CD14-positive monocyte (primary cell): ENCODE data around the gene ST3GAL5. TPM values are rescaled to one million over a fixed set of nuclear protein-coding genes. Genes with fewer than 3 reads are reported as not detected.
A peak's percentile ranks its signal among the peaks of the same experiment; 100 is the strongest.

Experiments used
- DNase-seq, 3 donors: peaks; one replicate each; pipeline ENCODE4 v3.0.0-alpha.2; 2011 to 2022
- H2AFZ ChIP-seq: 2 replicates; pipeline ENCODE4 v1.6.0; 2012; ENCODE audit warnings: mild to moderate bottlenecking, low read depth, low read length, inconsistent platforms; ENCODE audit not compliant: insufficient read depth, poor library complexity, severe bottlenecking
- H3K27ac ChIP-seq, 2 donors: 1 replicate in 1 of 2; 2 replicates in 1 of 2; pipeline ENCODE4 v1.5.1; 2012 to 2013; ENCODE audit warnings: low read length in 2 of 2, control low read depth in 1 of 2, inconsistent platforms in 1 of 2, low read depth in 1 of 2, mild to moderate bottlenecking in 1 of 2
- H3K27me3 ChIP-seq, 2 donors: one replicate each; pipeline versions ENCODE4 v1.6.0 to v1.6.1; 2011 to 2013; ENCODE audit warnings: low read length in 2 of 2; ENCODE audit not compliant: control insufficient read depth in 2 of 2, insufficient read depth in 2 of 2
- H3K36me3 ChIP-seq, 2 donors: replicated peaks in 1 of 2; 1 replicate in 1 of 2; 2 replicates in 1 of 2; pipeline versions ENCODE4 v1.5.1 to v1.6.1; 2012 to 2013; ENCODE audit warnings: low read length in 2 of 2, control low read depth in 1 of 2, inconsistent platforms in 1 of 2, mild to moderate bottlenecking in 1 of 2; ENCODE audit not compliant: insufficient read depth in 2 of 2, control insufficient read depth in 1 of 2
- H3K4me1 ChIP-seq, 2 donors: 1 replicate in 1 of 2; 2 replicates in 1 of 2; pipeline versions ENCODE4 v1.5.1 to v1.6.1; 2012 to 2013; ENCODE audit warnings: low read length in 2 of 2, control low read depth in 1 of 2, inconsistent platforms in 1 of 2, mild to moderate bottlenecking in 1 of 2, moderate library complexity in 1 of 2; ENCODE audit not compliant: insufficient read depth in 2 of 2, control insufficient read depth in 1 of 2
- H3K4me2 ChIP-seq: replicated peaks from 2 replicates; pipeline ENCODE3; 2012; ENCODE audit warnings: low read length, moderate library complexity, mild to moderate bottlenecking; ENCODE audit not compliant: poor library complexity, severe bottlenecking; ENCODE audit errors: extremely low read depth
- H3K4me3 ChIP-seq, 3 experiments: fragments of 200-600 bp in 1 of 3; sonication (generic) in 1 of 3; replicated peaks in 1 of 3; 1 replicate in 2 of 3; 2 replicates in 1 of 3; pipeline ENCODE4 v1.5.1; 2011 to 2013; ENCODE audit warnings: low read length in 3 of 3, mild to moderate bottlenecking in 3 of 3, control low read depth in 2 of 3, low read depth in 2 of 3, inconsistent platforms in 1 of 3, moderate library complexity in 1 of 3
- H3K79me2 ChIP-seq: 2 replicates; pipeline ENCODE4 v1.6.0; 2012; ENCODE audit warnings: mild to moderate bottlenecking, control low read depth, inconsistent platforms, low read length, moderate library complexity; ENCODE audit not compliant: insufficient read depth
- H3K9ac ChIP-seq: 2 replicates; pipeline ENCODE4 v1.6.0; 2017; ENCODE audit warnings: low read length, mild to moderate bottlenecking; ENCODE audit not compliant: insufficient read depth, poor library complexity, severe bottlenecking
- H3K9me3 ChIP-seq, 2 donors: replicated peaks in 1 of 2; 1 replicate in 1 of 2; 2 replicates in 1 of 2; pipeline versions ENCODE4 v1.5.1 to v1.6.1; 2012 to 2013; ENCODE audit warnings: low read length in 2 of 2, control low read depth in 1 of 2; ENCODE audit not compliant: control insufficient read depth in 1 of 2, insufficient read depth in 1 of 2
- H4K20me1 ChIP-seq: 2 replicates; pipeline ENCODE4 v1.6.0; 2012; ENCODE audit warnings: mild to moderate bottlenecking, low read length, control low read depth, moderate library complexity; ENCODE audit not compliant: insufficient read depth
- H3K27ac Mint-ChIP-seq, 7 donors: one replicate each; pipeline ENCODE4 v1.8.0; 2020; ENCODE audit warnings: mild to moderate bottlenecking in 7 of 7, mixed read lengths in 7 of 7, moderate library complexity in 6 of 7, inconsistent platforms in 2 of 7
- H3K27me3 Mint-ChIP-seq, 3 donors: one replicate each; pipeline ENCODE4 v1.8.0; 2021 to 2022; ENCODE audit warnings: low read depth in 3 of 3, mild to moderate bottlenecking in 3 of 3, mixed read lengths in 3 of 3, moderate library complexity in 3 of 3, inconsistent platforms in 1 of 3
- H3K36me3 Mint-ChIP-seq, 2 donors: one replicate each; pipeline ENCODE4 v1.8.0; 2020; ENCODE audit warnings: mixed read lengths in 2 of 2, inconsistent platforms in 1 of 2, mild to moderate bottlenecking in 1 of 2
- H3K4me1 Mint-ChIP-seq: one replicate; pipeline ENCODE4 v1.8.0; 2020; ENCODE audit warnings: mild to moderate bottlenecking, mixed read lengths
- H3K4me3 Mint-ChIP-seq, 2 donors: one replicate each; pipeline ENCODE4 v1.8.0; 2020; ENCODE audit warnings: mild to moderate bottlenecking in 2 of 2, mixed read lengths in 2 of 2, moderate library complexity in 1 of 2
- H3K9me3 Mint-ChIP-seq, 7 donors: one replicate each; pipeline ENCODE4 v1.8.0; 2020 to 2022; ENCODE audit warnings: mixed read lengths in 7 of 7, mild to moderate bottlenecking in 6 of 7, moderate library complexity in 6 of 7, inconsistent platforms in 2 of 7
- CTCF ChIP-seq: fragments of 200-600 bp; IDR thresholded peaks from one replicate; pipeline ENCODE4 v1.8.0; 2022; ENCODE audit warnings: antibody characterized with exemption, mild to moderate bottlenecking
- WGBS: methylation state at CpG from one replicate; pipeline ENCODE4 v1.1.5; 2013; ENCODE audit warnings: missing lambda C conversion rate; ENCODE audit not compliant: insufficient coverage; 5-methylcytosine and 5-hydroxymethylcytosine counted together
- intact Hi-C, 2 donors: fragments of 100-400 bp; cut with micrococcal nuclease; formaldehyde crosslinking; loops; one replicate each; pipeline versions ENCODE4 v1.15.0 to v1.15.1; 2023
- polyA plus RNA-seq, 3 donors: library from polyadenylated mRNA; depleted of rRNA in 1 of 3; unstranded in 2 of 3; stranded (reverse) in 1 of 3; fragments of 300-500 nt in 2 of 3; fragments of >200 nt in 1 of 3; fragmentation: Illumina TruSeq in 2 of 3; gene quantifications; 1 replicate in 2 of 3; 2 replicates in 1 of 3; pipeline ENCODE4 v1.2.3, GENCODE V29; 2012 to 2021

ST3GAL5 gene
- polyA plus RNA-seq, 3 donors: 14.0 to 51.2 (median 19.5) TPM

- Mint-ChIP-seq H3K27me3 (peaks cover 5 to 10% (median 6%) of the 10 kb centered on the region in 3 donors), H3K4me1 (peaks cover 8% of the 10 kb centered on the region), H3K36me3 (no peaks in the 10 kb centered on the region), H3K4me3 (no peak overlapping the region), H3K27ac (peak overlapping the region in 1 of 7 donors; percentile 41), H3K9me3 (peaks cover 0 to 7% (median 5%) of the 10 kb centered on the region in 7 donors)
- H3K79me2 ChIP-seq: no peaks in the 10 kb centered on the region
- H3K4me1 ChIP-seq: no peaks in the 10 kb centered on the region
- no peaks in the 10 kb centered on the region for H3K36me3 ChIP-seq
- intact Hi-C loops: no loop called here
- no peak for TF ChIP-seq CTCF
- WGBS: 100% methylated on average over 2 of the region's 4 CpGs
- H2AFZ ChIP-seq: no peak overlapping the region
- H3K4me3 ChIP-seq: no peak overlapping the region
- H3K27ac ChIP-seq: no peak overlapping the region
- peaks cover 0 to 6% of the 10 kb centered on the region in 2 donors for H3K9me3 ChIP-seq
- H4K20me1 ChIP-seq: no peaks in the 10 kb centered on the region
- no peak overlapping the region for H3K4me2 ChIP-seq
- DNase-seq: no peak
- no peak overlapping the region for H3K9ac ChIP-seq
- H3K27me3 ChIP-seq: no peaks in the 10 kb centered on the region
These were observed 41.6 kb upstream of the ST3GAL5 start for GRCh38 chr2:85930129-85931124.

DNA sequence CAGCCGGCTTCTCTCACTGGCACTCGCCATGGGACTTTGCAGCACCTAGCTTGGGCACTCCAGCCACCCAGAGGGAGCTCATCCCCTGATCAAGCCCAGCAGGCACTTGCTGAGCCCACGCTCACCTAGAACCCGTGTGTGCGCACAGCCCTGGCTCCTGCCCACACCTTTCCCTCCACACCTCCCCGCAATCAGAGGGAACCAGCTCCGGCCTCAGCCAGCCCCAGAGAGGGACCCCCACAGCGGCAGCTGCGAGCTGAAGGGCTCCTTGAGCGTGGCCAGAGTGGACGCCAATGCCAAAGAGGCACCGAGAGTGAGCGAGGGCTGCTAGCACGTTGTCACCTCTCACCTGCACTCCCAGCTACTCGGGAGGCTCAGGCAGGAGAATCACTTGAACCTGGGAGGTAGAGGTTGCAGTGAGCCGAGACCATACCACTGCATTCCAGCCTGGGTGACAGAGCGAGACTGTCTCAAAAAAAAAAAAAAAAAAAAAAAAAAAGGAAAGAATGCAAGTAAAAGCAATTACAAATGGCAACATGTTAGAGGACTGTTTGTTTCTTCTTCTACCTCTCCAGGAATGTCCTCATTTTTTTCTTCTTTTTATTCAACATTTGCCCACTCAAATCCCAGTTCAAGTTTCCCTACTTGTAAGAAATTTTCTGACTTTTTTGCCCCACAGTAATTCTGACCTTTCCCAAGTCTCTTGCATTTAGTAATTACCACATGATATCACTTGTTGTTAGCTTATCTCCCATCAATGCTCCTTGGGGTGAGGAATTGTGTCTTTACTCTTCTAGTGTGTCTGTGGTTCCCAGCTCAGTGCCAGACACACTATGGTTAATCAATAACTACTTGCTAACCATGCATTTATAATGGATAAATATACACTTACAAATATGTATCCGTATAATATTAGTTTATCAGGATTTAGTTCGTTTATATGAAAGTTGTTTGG, 40.6 kb upstream of the ST3GAL5 start:
- no peak overlapping the region for H3K4me3 ChIP-seq
- H3K9me3 ChIP-seq: peaks cover 0 to 6% of the 10 kb centered on the region in 2 donors
- no peak overlapping the region for H3K27ac ChIP-seq
- no peaks in the 10 kb centered on the region for H3K36me3 ChIP-seq
- DNase-seq: no peak
- Mint-ChIP-seq H3K36me3 (no peaks in the 10 kb centered on the region), H3K27ac (peak overlapping the region in 1 of 7 donors; percentile 18), H3K4me1 (peaks cover 18% of the 10 kb centered on the region), H3K27me3 (peaks cover 2 to 10% (median 6%) of the 10 kb centered on the region in 3 donors), H3K9me3 (peaks cover 0 to 7% (median 5%) of the 10 kb centered on the region in 7 donors), H3K4me3 (no peak overlapping the region)
- no peaks in the 10 kb centered on the region for H3K79me2 ChIP-seq
- no peak overlapping the region for H3K4me2 ChIP-seq
- intact Hi-C loops: no loop called here
- H2AFZ ChIP-seq: no peak overlapping the region
- WGBS: 96% methylated on average over 15 of the region's 19 CpGs
- H3K4me1 ChIP-seq: no peaks in the 10 kb centered on the region
- no peak overlapping the region for H3K9ac ChIP-seq
- H4K20me1 ChIP-seq: no peaks in the 10 kb centered on the region
- H3K27me3 ChIP-seq: no peaks in the 10 kb centered on the region
- no peak for TF ChIP-seq CTCF
